HG03565 (cell line): ENCODE data around the gene ANKS1B.
"Not testable (repeated sequence)": the region's sequence is repeated elsewhere in the genome, so short reads cannot be mapped to it uniquely, and the experiment has no call there.

Experiments
- ATAC-seq: cut with Tn5 transposase; IDR thresholded peaks from one replicate; pipeline ENCODE4 v1.9.1; 2021; ENCODE audit warnings: mild to moderate bottlenecking, moderate library complexity; ENCODE audit not compliant: unreplicated experiment

Gene ANKS1B

DNA sequence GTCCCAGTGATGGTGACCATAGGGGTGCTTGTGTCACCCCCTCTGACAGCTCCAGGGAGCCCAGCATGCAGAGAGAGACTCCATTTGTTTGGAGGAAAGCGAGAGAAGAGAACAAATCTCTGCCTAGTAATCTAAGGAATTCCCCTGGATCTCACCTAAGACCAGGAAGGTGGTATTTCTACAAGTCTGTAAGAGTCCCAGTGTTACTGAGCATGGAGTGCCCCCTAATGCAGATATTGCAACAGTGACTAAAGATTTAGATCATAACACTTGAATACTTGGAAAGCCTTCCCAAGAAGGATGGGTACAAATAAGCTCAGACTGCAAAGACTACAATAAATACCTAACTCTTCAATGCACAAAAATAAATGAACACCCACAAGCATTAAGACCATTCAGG, 697.6 kb downstream of the ANKS1B start:
- no peak for ATAC-seq

- ATAC-seq, result no peak
Measured at GRCh38 chr12:99284161-99284560, 700.6 kb downstream of the ANKS1B start.

GRCh38 chr12:99282624-99283023, 702.1 kb downstream of the ANKS1B start:
- ATAC-seq, result no peak

DNA sequence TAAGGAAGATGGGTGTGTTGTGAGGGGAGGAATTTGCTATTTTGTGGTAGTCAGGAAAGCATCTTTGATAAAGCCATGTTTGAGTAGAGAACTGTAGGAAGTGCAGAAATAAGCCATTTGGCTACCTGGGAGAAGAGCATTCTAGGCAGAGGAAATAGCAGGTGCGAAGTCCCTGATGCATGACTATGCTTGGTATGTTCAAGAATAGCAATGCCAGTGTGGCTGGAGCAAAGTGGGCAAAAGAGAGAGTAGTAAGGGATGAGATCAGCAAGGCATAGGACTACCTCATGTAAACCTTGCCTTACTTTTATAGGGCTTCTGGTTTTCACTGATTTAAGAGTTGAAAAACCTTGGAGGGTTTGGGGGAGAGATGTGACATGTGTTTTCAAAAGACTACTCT, 702.6 kb downstream of the ANKS1B start:
- no peak for ATAC-seq

DNA sequence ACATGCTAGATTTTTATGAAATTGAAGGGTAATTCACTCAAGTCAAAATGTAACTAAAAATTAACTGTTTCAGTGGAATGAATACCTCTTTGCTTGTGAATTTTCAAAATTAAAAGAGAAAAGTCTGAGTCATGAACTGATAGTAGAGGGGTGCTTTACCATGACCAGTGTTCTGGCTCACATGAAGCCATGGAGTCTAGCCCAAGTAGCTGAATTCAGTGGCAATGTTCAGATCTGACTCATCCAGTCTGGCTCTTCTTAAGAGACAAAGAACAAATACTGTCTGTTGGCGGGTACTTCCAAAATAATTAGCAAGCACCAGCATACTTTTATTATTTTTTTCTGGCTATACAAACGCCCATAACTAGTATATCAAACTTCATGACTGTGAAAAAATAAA, 703.5 kb downstream of the ANKS1B start:
- ATAC-seq, result peak; percentile 69

- ATAC-seq, result no peak
Measured at GRCh38 chr12:99278899-99279298, 705.8 kb downstream of the ANKS1B start.

- no peak for ATAC-seq
Measured at GRCh38 chr12:99277591-99278379, 707.0 kb downstream of the ANKS1B start.

GRCh38 chr12:99271071-99271470, 713.7 kb downstream of the ANKS1B start:
- ATAC-seq, result no peak

DNA sequence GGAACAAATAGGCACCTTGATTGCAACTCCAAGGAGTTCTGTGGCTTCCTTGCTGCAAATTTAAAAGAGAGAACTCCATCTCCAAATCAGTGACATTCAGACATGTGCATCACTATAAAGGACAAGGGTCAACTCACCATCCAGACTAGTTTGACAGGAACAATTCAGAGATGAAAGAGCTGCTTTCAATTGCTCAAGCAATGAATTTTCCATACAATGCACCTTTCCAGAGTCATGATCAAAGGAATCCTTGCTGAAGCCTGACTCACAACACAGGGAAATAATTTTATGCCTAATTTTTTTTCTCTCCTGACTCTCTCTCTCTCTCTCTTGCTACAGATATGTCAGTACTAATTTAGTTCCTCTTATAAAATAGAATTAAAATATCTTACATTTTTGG, 717.7 kb downstream of the ANKS1B start:
- no peak for ATAC-seq

- no peak for ATAC-seq
Measured at GRCh38 chr12:99265648-99266047, 719.1 kb downstream of the ANKS1B start.

- ATAC-seq, result no peak
Measured at GRCh38 chr12:99261256-99261655, 723.5 kb downstream of the ANKS1B start.

GRCh38 chr12:99260456-99260996, 724.2 kb downstream of the ANKS1B start:
- no peak for ATAC-seq

- ATAC-seq, result no peak
Measured at GRCh38 chr12:99259040-99259934, 725.4 kb downstream of the ANKS1B start.

GRCh38 chr12:99257672-99258071, 727.1 kb downstream of the ANKS1B start:
- ATAC-seq, result no peak

DNA sequence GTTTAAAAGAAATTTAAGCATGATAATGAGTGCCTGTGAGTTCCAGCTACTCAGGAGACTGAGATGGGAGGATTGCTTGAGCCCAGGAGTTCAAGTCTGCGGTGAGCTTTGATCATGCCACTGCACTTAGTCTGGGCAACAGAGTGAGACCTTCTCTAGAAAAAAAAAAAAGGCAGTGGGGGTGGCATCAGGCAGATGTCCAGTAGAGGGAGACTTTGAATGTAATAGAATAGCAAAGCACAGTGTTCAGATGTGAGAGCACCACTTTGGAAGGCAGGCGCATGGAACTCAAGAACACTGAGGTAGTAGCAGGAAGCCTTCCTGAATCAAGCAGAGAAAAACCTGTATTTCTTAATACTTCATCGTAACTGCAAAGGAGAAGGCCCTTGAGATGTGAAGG, 731.7 kb downstream of the ANKS1B start:
- no peak for ATAC-seq

DNA sequence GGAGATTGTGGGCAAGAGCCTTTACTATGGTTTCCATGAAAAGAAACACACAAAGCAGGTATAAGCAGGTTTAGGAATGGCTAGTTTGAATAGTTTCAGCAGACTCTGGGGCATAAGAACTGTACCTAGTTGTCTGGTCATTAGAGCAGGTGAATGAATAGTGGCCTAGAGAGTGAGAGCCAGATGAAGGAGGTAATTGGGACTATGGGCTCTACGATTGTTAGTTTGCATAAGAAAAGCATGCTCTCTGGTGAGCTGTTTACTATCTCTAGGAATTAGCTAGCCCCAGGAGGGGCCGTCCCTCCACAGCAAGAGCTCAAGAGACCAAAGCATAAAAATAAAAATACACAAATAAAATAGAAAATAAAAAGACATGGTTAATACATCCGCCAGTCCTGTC, 734.6 kb downstream of the ANKS1B start:
- ATAC-seq, result no peak

DNA sequence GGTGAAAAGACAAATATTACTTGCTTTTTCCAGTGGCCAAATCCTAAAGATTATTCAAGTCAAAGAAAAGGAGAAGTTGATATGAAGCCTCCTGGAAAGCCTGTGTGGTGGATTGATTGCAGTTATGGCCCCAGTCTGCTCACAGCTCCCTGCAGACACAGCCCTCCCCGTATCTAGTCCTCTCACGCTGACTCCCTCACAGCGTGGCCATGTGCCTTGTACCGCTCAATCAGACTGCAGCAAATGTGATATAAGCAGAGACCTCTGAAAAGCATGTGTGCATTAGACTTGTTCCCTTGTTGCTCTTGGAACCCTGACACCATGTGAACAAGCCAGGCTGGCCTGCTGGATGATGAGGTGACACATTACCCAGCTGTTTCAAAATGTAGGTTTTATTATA, 735.2 kb downstream of the ANKS1B start:
- ATAC-seq, result no peak

GRCh38 chr12:99237907-99238538, 746.7 kb downstream of the ANKS1B start:
- not testable (repeated sequence) for ATAC-seq

GRCh38 chr12:99235381-99235780, 749.4 kb downstream of the ANKS1B start:
- ATAC-seq, result no peak

DNA sequence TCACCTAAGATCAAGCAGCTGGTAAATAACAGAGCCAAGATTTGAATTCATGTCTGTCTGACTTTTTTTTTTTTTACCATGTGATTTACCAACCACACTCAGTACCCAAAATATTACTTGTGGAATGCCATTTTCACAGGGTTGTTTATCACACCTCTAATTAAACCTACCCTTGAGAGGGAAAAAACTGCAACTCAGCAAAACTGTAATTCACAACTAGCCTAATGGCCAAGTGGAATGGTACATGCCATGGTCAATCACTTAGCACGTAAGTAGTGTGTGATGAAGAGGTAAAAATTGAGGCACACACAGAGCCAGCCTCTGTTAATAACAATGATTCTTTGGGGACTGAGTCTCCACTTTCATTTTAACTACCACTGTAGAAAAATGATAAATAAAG, 750.0 kb downstream of the ANKS1B start:
- no peak for ATAC-seq

DNA sequence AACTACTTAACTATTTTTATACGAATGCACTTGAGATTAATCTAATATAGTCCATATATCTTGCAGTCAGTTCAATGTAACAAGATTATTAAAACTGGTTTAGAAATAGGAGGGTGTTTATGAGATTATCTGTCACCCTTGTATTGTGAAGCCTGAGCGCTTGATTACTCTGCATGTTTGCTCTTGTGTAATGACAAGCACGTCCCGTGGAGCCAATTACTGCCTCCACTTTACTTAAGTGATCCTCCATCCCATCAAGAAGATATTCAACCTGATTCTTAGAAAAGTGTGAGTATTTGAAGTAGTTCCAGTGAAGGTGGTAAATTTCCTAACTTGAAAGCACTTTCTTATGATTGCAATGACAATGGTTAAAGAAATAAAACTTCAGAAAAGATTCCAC, 752.4 kb downstream of the ANKS1B start:
- no peak for ATAC-seq
